Smooth muscle cell (in vitro differentiated cells): ENCODE measurements around the gene OTUD6A. TPM values are rescaled to one million over a fixed set of nuclear protein-coding genes. Genes with fewer than 3 reads are reported as not detected.

Experiments used
- DNase-seq: peaks from one replicate; lab custom pipeline; 2025; ENCODE audit not compliant: unreplicated experiment; lab: John Stamatoyannopoulos, UW
- H2AFZ ChIP-seq: fragments of 200-600 bp; sonication (generic); 2 replicates; pipeline ENCODE4 v1.6.0; 2016; ENCODE audit warnings: antibody characterized with exemption, low read depth, mild to moderate bottlenecking
- H3F3A ChIP-seq: fragments of 200-600 bp; sonication (generic); 2 replicates; pipeline ENCODE4 v1.6.0; 2017; ENCODE audit warnings: antibody characterized with exemption, low read depth
- H3K27ac ChIP-seq: fragments of 200-600 bp; sonication (generic); 2 replicates; pipeline ENCODE4 v1.5.1; 2016; ENCODE audit warnings: low read depth, mild to moderate bottlenecking
- H3K27me3 ChIP-seq: fragments of 200-600 bp; sonication (generic); 2 replicates; pipeline ENCODE4 v1.6.1; 2016; ENCODE audit warnings: low read depth, mild to moderate bottlenecking
- H3K36me3 ChIP-seq: fragments of 200-600 bp; sonication (generic); 2 replicates; pipeline ENCODE4 v1.5.1; 2016; ENCODE audit warnings: low read depth
- H3K4me1 ChIP-seq: fragments of 200-600 bp; sonication (generic); 2 replicates; pipeline ENCODE4 v1.5.1; 2016; ENCODE audit warnings: low read depth
- H3K4me2 ChIP-seq: fragments of 200-600 bp; sonication (generic); 2 replicates; pipeline ENCODE4 v1.6.0; 2016; ENCODE audit warnings: mild to moderate bottlenecking
- H3K4me3 ChIP-seq: fragments of 200-600 bp; sonication (generic); 2 replicates; pipeline ENCODE4 v1.5.1; 2016; ENCODE audit warnings: mild to moderate bottlenecking
- H3K79me2 ChIP-seq: fragments of 200-600 bp; sonication (generic); 2 replicates; pipeline ENCODE4 v1.6.0; 2016; ENCODE audit warnings: low read depth, mild to moderate bottlenecking
- H3K9ac ChIP-seq: fragments of 200-600 bp; sonication (generic); 2 replicates; pipeline ENCODE4 v1.6.0; 2016; ENCODE audit warnings: low read depth
- H3K9me3 ChIP-seq: fragments of 200-600 bp; sonication (generic); replicated peaks from 2 replicates; pipeline ENCODE4 v1.5.1; 2016; ENCODE audit warnings: low read depth
- H4K20me1 ChIP-seq: fragments of 200-600 bp; sonication (generic); 2 replicates; pipeline ENCODE4 v1.6.0; 2016; ENCODE audit warnings: low read depth
- WGBS: methylation state at CpG from one replicate; pipeline ENCODE4 v1.1.7; 2016; ENCODE audit warnings: low lambda C conversion rate; 5-methylcytosine and 5-hydroxymethylcytosine counted together
- polyA plus RNA-seq: library from polyadenylated mRNA; unstranded; fragments of >200 nt; fragmentation: Nextera tagmentation; extraction: Ambion mirVana; gene quantifications from 2 replicates; pipeline ENCODE4 v1.2.1, GENCODE V29; 2016
- total RNA-seq: library from RNA; depleted of rRNA; stranded (reverse); fragments of >200 nt; gene quantifications from 2 replicates; pipeline ENCODE4 v1.2.3, GENCODE V29; 2014
- TF ChIP-seq, protein P1 (sequence below): fragments of 200-600 bp; sonication (generic); IDR thresholded peaks from 2 replicates; pipeline ENCODE4 v1.5.1; 2017; ENCODE audit warnings: borderline replicate concordance, mild to moderate bottlenecking, antibody characterized with exemption; ENCODE audit not compliant: insufficient read depth, poor library complexity, severe bottlenecking

OTUD6A gene, protein sequence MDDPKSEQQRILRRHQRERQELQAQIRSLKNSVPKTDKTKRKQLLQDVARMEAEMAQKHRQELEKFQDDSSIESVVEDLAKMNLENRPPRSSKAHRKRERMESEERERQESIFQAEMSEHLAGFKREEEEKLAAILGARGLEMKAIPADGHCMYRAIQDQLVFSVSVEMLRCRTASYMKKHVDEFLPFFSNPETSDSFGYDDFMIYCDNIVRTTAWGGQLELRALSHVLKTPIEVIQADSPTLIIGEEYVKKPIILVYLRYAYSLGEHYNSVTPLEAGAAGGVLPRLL
- total RNA-seq (not detected in 2 replicates), polyA plus RNA-seq (not detected in 2 replicates)

GRCh38 chrX:70062076-70062475 is at the start of gene OTUD6A:
TSS of gene OTUD6A (plus strand) at chrX:70062457. CDS start at chrX:70062525, 68 bp downstream.
- Histone ChIP-seq H3K9ac (no peak within 1 kb of the TSS), H3K4me3 (no peak within 1 kb of the TSS), H3K27ac (no peak within 1 kb of the TSS), H2AFZ (no peak within 1 kb of the TSS), H3K4me1 (no peaks in the 10 kb centered on the region), H3K36me3 (no peaks in the 10 kb centered on the region), H3K79me2 (no peaks in the 10 kb centered on the region), H3K9me3 (no peaks in the 10 kb centered on the region), H3K4me2 (no peak within 1 kb of the TSS), H4K20me1 (no peaks in the 10 kb centered on the region), H3F3A (no peaks in the 10 kb centered on the region), H3K27me3 (no peaks in the 10 kb centered on the region)
- TF ChIP-seq, protein P1, sequence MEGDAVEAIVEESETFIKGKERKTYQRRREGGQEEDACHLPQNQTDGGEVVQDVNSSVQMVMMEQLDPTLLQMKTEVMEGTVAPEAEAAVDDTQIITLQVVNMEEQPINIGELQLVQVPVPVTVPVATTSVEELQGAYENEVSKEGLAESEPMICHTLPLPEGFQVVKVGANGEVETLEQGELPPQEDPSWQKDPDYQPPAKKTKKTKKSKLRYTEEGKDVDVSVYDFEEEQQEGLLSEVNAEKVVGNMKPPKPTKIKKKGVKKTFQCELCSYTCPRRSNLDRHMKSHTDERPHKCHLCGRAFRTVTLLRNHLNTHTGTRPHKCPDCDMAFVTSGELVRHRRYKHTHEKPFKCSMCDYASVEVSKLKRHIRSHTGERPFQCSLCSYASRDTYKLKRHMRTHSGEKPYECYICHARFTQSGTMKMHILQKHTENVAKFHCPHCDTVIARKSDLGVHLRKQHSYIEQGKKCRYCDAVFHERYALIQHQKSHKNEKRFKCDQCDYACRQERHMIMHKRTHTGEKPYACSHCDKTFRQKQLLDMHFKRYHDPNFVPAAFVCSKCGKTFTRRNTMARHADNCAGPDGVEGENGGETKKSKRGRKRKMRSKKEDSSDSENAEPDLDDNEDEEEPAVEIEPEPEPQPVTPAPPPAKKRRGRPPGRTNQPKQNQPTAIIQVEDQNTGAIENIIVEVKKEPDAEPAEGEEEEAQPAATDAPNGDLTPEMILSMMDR: no peak
- WGBS: 86% methylated on average over 14 of the region's 14 CpGs
- DNase-seq: no peak

GRCh38 chrX:70012756-70013155 is 49.5 kb upstream of the OTUD6A start:
- WGBS: 69% methylated on average over 4 of the region's 4 CpGs
- DNase-seq: no peak
- H3K36me3 ChIP-seq: no peaks in the 10 kb centered on the region

DNA sequence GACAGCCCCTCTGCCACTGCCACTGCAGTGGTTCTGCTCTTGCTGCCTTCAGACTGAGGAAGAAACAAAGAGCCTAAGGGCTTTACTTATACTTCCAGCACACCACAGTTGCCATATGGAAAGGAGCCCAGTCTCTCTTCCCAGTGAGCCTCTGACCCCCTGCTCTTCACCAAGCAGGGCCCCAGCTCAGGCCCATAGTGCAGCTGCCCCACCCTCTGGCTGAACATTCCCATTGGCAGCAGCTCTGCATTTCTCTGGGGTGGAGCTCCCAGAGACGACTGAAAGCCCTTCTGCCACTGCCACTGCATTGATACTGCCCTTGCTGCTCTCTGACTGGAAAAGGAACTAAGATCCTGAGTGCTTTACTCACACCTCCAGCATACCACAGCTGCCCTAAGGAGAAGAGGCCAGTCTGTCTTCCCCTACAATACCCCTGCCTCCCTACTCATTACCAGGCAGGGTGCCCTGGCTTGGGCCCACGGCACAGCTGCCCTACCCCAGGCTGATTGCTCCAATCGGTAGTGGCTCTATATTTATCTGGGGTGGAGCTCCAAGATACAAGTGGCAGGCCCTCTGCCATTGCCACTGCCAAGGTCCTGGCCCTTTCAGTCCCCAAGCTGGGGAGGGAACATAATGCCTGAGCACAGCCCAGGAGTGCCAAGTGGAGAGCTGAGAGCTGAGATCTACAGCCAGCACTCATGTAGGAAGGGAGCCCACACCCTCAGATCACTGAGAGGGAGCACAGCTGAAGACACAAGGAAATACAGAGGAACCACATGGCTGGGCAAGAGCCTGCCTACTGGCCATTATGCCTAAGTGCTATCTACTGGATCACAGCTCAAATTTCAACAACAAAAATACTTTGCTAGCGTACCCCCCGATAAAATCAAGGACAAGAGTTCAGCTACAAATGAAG is 48.5 kb upstream of the OTUD6A start:
- TF ChIP-seq, protein P1: no peak
- 71% methylated on average over 5 of the region's 5 CpGs for WGBS
- no peaks in the 10 kb centered on the region for H3K36me3 ChIP-seq
- no peaks in the 10 kb centered on the region for H3K4me1 ChIP-seq
- no peaks in the 10 kb centered on the region for H3K9me3 ChIP-seq
- no peaks in the 10 kb centered on the region for H3K27me3 ChIP-seq
- H3F3A ChIP-seq: no peaks in the 10 kb centered on the region
- no peaks in the 10 kb centered on the region for H3K79me2 ChIP-seq
- no peak overlapping the region for H3K4me3 ChIP-seq
- no peak for DNase-seq
- H3K27ac ChIP-seq: no peak overlapping the region
- no peak overlapping the region for H3K9ac ChIP-seq
- no peak overlapping the region for H2AFZ ChIP-seq
- H4K20me1 ChIP-seq: no peaks in the 10 kb centered on the region
- no peak overlapping the region for H3K4me2 ChIP-seq

More at GRCh38 chrX:70012756-70013155, 49.5 kb upstream of the OTUD6A start:
- H3K9me3 ChIP-seq: no peaks in the 10 kb centered on the region
- no peak overlapping the region for H3K4me2 ChIP-seq
- H3K9ac ChIP-seq: no peak overlapping the region
- no peak overlapping the region for H3K27ac ChIP-seq
- H2AFZ ChIP-seq: no peak overlapping the region
- H3F3A ChIP-seq: no peaks in the 10 kb centered on the region
- H3K27me3 ChIP-seq: no peaks in the 10 kb centered on the region
- H3K4me1 ChIP-seq: no peaks in the 10 kb centered on the region
- H4K20me1 ChIP-seq: no peaks in the 10 kb centered on the region
- TF ChIP-seq, protein P1: no peak
- no peaks in the 10 kb centered on the region for H3K79me2 ChIP-seq
- no peak overlapping the region for H3K4me3 ChIP-seq
